ES-I3 (cell line): ENCODE measurements around the gene ARAP1.

ENCODE experiments used
- H3K36me3 ChIP-seq: 2 replicates; pipeline ENCODE4 v1.6.1; 2013; ENCODE audit warnings: mild to moderate bottlenecking, low read length, control low read depth, moderate library complexity; ENCODE audit not compliant: insufficient read depth
- H3K4me1 ChIP-seq: 2 replicates; pipeline ENCODE4 v1.6.1; 2013; ENCODE audit warnings: mild to moderate bottlenecking, control low read depth, low read length; ENCODE audit not compliant: insufficient read depth
- H3K9ac ChIP-seq: 2 replicates; pipeline ENCODE4 v1.6.1; 2013; ENCODE audit warnings: low read depth, mild to moderate bottlenecking, low read length, moderate library complexity
- H3K9me3 ChIP-seq: 2 replicates; pipeline ENCODE4 v1.6.1; 2013; ENCODE audit warnings: mild to moderate bottlenecking, low read length, moderate library complexity; ENCODE audit not compliant: control insufficient read depth, insufficient read depth

The ARAP1 gene

GRCh38 chr11:72721689-72722049 lies 30.5 kb downstream of the ARAP1 start:
- Histone ChIP-seq H3K4me1 (no peaks in the 10 kb centered on the region), H3K36me3 (peaks cover 5% of the 10 kb centered on the region; the same call in 1 of the 2 replicates), H3K9me3 (no peaks in the 10 kb centered on the region), H3K9ac (no peak overlapping the region)

GRCh38 chr11:72721276-72721675 lies 30.9 kb downstream of the ARAP1 start:
- H3K4me1 ChIP-seq: no peaks in the 10 kb centered on the region
- no peak overlapping the region for H3K9ac ChIP-seq
- H3K36me3 ChIP-seq: peaks cover 5% of the 10 kb centered on the region; the same call in 1 of the 2 replicates
- no peaks in the 10 kb centered on the region for H3K9me3 ChIP-seq

DNA sequence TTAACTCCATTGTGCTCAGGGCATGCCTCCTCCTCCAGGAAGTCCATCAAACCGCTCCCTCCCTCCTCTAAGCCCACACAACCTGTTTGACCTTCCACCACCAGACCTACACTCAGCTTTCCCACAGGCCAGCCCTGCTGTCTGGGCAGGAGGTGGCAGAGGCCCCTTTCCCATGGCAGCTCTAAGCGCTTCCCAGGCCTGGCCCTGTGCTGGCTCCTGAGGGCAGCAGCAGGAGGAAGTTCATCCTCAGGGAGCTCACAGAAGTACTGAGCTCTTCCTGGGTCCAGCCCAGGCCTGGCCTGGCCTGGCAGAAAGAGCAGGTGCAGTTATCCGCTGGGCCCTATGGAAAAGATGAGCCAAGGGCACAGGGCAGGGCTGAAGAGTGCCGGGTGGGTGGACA lies 31.4 kb downstream of the ARAP1 start:
- no peak overlapping the region for H3K9ac ChIP-seq
- H3K9me3 ChIP-seq: no peaks in the 10 kb centered on the region
- no peaks in the 10 kb centered on the region for H3K4me1 ChIP-seq
- H3K36me3 ChIP-seq: peaks cover 5% of the 10 kb centered on the region; the same call in 1 of the 2 replicates

GRCh38 chr11:72720047-72720446 lies 32.2 kb downstream of the ARAP1 start:
- Histone ChIP-seq H3K36me3 (peaks cover 5% of the 10 kb centered on the region; the same call in 1 of the 2 replicates), H3K4me1 (no peaks in the 10 kb centered on the region), H3K9ac (no peak overlapping the region), H3K9me3 (no peaks in the 10 kb centered on the region)

- H3K9ac ChIP-seq: no peak overlapping the region
- H3K9me3 ChIP-seq: no peaks in the 10 kb centered on the region
- no peaks in the 10 kb centered on the region for H3K4me1 ChIP-seq
- peaks cover 5% of the 10 kb centered on the region; the same call in 1 of the 2 replicates for H3K36me3 ChIP-seq
These were observed 32.7 kb downstream of the ARAP1 start for GRCh38 chr11:72719551-72719950.

GRCh38 chr11:72719144-72719543 lies 33.1 kb downstream of the ARAP1 start:
- Histone ChIP-seq H3K36me3 (peaks cover 5% of the 10 kb centered on the region; the same call in 1 of the 2 replicates), H3K9ac (no peak overlapping the region), H3K4me1 (no peaks in the 10 kb centered on the region), H3K9me3 (no peaks in the 10 kb centered on the region)

- Histone ChIP-seq H3K9me3 (no peaks in the 10 kb centered on the region), H3K9ac (no peak overlapping the region), H3K36me3 (no peaks in the 10 kb centered on the region), H3K4me1 (no peaks in the 10 kb centered on the region; the same call in 1 of the 2 replicates)
These were observed 34.1 kb downstream of the ARAP1 start for GRCh38 chr11:72718101-72718501.

GRCh38 chr11:72716788-72717435 lies 35.3 kb downstream of the ARAP1 start:
- Histone ChIP-seq H3K36me3 (no peaks in the 10 kb centered on the region; the same call in 1 of the 2 replicates), H3K4me1 (no peaks in the 10 kb centered on the region; the same call in 1 of the 2 replicates), H3K9ac (no peak overlapping the region), H3K9me3 (no peaks in the 10 kb centered on the region)

DNA sequence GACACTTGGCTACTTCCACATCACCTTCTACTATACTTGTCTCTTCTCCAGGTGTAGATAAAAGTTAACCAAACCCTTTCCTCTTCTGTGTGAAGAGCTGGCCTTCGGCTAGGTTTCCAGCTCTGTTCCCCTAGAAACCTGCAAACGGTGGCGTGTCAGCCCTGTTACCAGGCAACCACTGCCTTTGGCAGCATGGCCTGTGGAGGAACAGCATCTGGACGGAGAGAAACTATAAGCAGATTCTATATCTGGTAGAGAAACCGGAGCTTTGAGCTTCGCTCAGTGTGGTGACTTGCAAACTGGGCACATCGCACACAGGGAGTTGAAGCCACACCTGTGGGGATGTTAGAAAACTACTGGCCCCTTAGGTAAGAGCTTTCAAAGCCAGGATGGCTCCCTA lies 35.9 kb downstream of the ARAP1 start:
- Histone ChIP-seq H3K9ac (no peak overlapping the region), H3K4me1 (no peaks in the 10 kb centered on the region; the same call in 1 of the 2 replicates), H3K36me3 (no peaks in the 10 kb centered on the region; the same call in none of the 2 replicates), H3K9me3 (no peaks in the 10 kb centered on the region)

DNA sequence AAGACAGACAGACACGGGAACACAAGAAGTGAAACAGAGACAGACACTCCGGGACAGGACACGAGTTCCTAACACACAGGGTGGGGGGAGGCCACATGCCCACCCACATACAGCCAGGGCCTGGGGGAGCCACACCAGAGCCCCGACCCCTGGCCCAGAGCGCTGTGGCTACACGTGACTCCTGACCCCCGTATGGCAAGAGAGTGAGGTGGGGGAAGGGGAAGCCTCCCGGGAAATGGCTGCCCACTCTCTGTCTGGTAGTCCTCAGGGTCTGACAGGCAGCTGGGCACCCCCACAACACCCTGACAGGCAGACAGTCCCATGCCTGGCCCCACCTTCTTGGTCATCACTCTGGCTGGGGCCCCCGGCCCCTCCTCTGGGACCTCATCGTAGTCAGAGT lies 39.4 kb downstream of the ARAP1 start:
- Histone ChIP-seq H3K4me1 (no peaks in the 10 kb centered on the region; the same call in 1 of the 2 replicates), H3K9me3 (no peaks in the 10 kb centered on the region), H3K36me3 (no peaks in the 10 kb centered on the region; the same call in none of the 2 replicates), H3K9ac (no peak overlapping the region)

GRCh38 chr11:72712168-72712751 lies 39.9 kb downstream of the ARAP1 start:
- H3K9ac ChIP-seq: no peak overlapping the region
- no peaks in the 10 kb centered on the region for H3K9me3 ChIP-seq
- peaks cover under 1% of the 10 kb centered on the region; the same call in 1 of the 2 replicates for H3K4me1 ChIP-seq
- no peaks in the 10 kb centered on the region; the same call in none of the 2 replicates for H3K36me3 ChIP-seq

DNA sequence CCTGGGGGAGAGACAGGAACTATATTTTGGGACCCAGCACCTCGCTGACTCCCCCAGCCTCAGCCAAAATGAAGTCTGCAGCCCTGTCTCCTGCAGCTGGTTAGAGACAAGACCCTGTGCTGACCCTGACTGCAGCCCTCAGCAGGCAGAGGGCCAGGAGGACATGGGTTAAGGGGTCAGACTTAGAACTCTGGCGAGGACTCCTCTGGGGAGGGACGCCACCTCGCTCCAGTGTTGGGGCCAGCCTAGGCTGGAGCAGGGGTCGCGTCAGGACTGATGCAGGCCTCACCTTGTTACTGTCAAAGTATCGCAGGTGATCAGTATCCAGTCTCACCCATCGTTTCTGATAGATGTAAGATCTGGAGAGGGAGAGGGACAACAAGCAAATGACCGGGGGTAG lies 41.1 kb downstream of the ARAP1 start:
- H3K9me3 ChIP-seq: no peaks in the 10 kb centered on the region
- peaks cover 12% of the 10 kb centered on the region for H3K4me1 ChIP-seq
- no peaks in the 10 kb centered on the region; the same call in none of the 2 replicates for H3K36me3 ChIP-seq
- H3K9ac ChIP-seq: no peak overlapping the region

GRCh38 chr11:72710278-72710677 lies 41.9 kb downstream of the ARAP1 start:
- no peaks in the 10 kb centered on the region for H3K9me3 ChIP-seq
- no peaks in the 10 kb centered on the region; the same call in none of the 2 replicates for H3K36me3 ChIP-seq
- peaks cover 17% of the 10 kb centered on the region for H3K4me1 ChIP-seq
- H3K9ac ChIP-seq: no peak overlapping the region

- Histone ChIP-seq H3K4me1 (peaks cover 17% of the 10 kb centered on the region), H3K36me3 (no peaks in the 10 kb centered on the region; the same call in none of the 2 replicates), H3K9me3 (no peaks in the 10 kb centered on the region), H3K9ac (no peak overlapping the region)
These were observed 42.5 kb downstream of the ARAP1 start for GRCh38 chr11:72709478-72710238.
